Rectal smooth muscle tissue (tissue), 1 donor: ENCODE data around the gene UVSSA.
"Not testable (repeated sequence)": the region's sequence is repeated elsewhere in the genome, so short reads cannot be mapped to it uniquely, and the experiment has no call there.

ENCODE experiments used
- H3K27ac ChIP-seq: one replicate; pipeline ENCODE4 v1.7.0; 2013; ENCODE audit warnings: low read depth, low read length, inconsistent platforms
- H3K27me3 ChIP-seq: one replicate; pipeline ENCODE4 v1.7.0; 2013; ENCODE audit warnings: low read length; ENCODE audit not compliant: control insufficient read depth, insufficient read depth
- H3K36me3 ChIP-seq: one replicate; pipeline ENCODE4 v1.7.0; 2013; ENCODE audit warnings: low read length; ENCODE audit not compliant: control insufficient read depth, insufficient read depth
- H3K4me1 ChIP-seq: one replicate; pipeline ENCODE4 v1.7.0; 2013; ENCODE audit warnings: low read length; ENCODE audit not compliant: control insufficient read depth, insufficient read depth
- H3K4me3 ChIP-seq: one replicate; pipeline ENCODE4 v1.7.0; 2013; ENCODE audit warnings: low read length
- H3K9ac ChIP-seq: one replicate; pipeline ENCODE4 v1.7.0; 2013; ENCODE audit warnings: low read length

The UVSSA gene

DNA sequence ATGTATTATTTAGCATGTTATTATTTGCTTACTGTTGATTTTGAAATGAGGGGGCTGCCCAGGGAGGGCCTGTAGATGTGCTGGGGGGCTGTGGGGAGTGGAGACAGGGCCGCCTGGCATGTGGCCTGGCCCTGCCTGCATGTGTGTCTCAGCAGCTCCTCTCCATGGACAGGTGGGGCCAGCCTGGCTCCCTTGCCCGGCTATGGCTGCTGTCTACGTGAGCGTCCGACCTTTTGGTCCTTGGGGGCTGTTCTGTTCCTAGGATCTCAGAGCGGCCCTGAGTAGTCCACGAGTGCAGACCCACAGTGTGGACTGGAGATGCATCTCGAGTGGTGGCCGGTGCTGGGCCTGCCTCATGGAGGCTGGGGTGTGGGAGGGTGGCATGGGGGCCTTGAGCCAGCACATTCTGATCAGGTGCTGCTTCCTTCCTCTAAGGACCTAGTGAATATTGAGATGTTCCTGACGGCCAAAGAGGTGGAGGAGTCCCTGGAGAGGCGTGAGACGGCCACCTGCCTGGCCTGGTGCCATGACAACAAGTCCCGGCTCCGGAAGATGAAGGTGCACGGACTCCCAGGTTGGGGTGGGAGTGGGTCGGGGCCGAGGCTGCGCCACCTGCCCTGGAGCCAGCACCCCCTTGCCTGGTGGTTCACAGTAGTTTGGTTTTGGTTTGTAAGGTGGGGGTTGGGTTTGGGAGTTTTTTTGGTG lies 24.9 kb upstream of the UVSSA start:
- Histone ChIP-seq H3K36me3 (peaks cover 28% of the 10 kb centered on the region), H3K27me3 (no peaks in the 10 kb centered on the region), H3K9ac (no peak overlapping the region), H3K4me1 (no peaks in the 10 kb centered on the region), H3K27ac (no peak overlapping the region), H3K4me3 (no peak overlapping the region)

DNA sequence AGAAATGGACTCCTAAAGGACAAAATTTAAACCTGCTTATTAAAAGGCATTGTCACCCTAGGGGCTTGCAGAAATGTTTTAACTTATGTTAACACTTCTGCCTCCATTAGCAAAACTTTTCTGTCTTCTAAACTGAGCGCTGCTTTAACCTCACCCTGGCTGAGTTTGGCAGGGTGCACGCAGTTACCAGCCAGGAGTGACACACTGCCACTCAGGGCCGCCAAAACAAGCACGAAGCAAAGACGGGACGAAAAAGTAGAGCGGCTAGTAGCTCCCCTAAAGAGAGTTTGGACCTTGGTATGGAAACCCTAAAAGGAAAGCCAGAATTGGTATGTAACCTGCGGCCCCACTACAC lies 23.8 kb upstream of the UVSSA start:
- no peak overlapping the region for H3K9ac ChIP-seq
- H3K27ac ChIP-seq: no peak overlapping the region
- no peaks in the 10 kb centered on the region for H3K27me3 ChIP-seq
- no peaks in the 10 kb centered on the region for H3K4me1 ChIP-seq
- H3K4me3 ChIP-seq: no peak overlapping the region
- H3K36me3 ChIP-seq: peaks cover 22% of the 10 kb centered on the region

DNA sequence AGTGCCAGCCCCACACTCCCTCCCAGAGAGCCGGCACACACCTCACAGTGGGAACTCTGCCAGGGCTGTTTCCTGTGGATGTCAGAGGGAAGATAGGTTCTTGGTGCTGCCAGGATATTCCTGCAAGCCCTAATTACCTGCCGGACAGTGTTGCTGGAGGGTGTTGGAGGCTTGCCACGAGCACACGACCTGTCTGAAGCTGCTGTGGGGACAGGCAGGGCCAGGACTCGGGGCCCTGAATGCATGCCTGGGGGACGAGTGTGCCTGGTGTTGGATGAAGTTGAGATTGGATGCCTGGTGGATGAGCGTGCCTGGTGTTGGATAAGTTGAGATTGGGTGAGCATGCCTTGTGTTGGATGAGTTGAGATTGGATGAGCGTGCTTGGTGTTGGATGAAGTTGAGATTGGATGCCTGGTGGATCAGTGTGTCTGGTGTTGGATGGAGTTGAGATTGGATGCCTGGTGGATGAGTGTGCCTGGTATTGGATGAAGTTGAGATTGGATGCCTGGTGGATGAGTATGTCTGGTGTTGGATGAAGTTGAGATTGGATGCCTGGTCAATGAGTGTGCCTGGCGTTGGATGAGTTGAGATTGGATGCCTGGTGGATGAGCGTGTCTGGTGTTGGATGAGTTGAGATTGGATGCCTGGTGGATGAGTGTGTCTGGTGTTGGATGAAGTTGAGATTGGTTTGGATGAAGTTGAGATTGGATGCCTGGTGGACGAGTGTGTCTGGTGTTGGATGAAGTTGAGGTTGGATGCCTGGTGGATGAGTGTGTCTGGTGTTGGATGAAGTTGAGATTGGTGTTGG lies 23.2 kb upstream of the UVSSA start:
- no peaks in the 10 kb centered on the region for H3K4me1 ChIP-seq
- H3K4me3 ChIP-seq: no peak overlapping the region
- H3K36me3 ChIP-seq: peaks cover 18% of the 10 kb centered on the region
- H3K27me3 ChIP-seq: no peaks in the 10 kb centered on the region
- no peak overlapping the region for H3K27ac ChIP-seq
- no peak overlapping the region for H3K9ac ChIP-seq

DNA sequence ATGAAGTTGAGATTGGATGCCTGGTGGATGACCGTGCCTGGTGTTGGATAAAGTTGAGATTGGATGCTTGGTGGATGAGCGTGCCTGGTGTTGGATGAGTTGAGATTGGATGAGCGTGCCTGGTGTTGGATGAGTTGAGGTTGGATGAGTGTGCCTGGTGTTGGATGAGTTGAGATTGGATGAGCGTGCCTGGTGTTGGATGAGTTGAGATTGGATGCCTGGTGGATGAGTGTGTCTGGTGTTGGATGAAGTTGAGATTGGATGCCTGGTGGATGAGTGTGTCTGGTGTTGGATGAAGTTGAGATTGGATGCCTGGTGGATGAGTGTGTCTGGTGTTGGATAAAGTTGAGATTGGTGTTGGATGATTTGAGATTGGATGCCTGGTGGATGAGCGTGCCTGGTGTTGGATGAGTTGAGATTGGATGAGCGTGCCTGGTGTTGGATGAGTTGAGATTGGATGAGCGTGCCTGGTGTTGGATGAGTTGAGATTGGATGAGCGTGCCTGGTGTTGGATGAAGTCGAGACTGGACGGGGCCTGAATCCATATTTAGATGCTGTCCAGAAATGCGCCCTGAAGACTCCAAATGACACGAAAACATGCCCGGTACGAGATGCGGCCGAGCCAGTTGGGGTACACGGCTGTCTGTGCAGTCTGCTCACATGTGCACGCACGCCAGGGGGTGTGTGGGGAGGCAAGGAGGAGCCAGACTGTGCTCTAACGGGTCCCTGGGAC lies 22.4 kb upstream of the UVSSA start:
- H3K36me3 ChIP-seq: peaks cover 20% of the 10 kb centered on the region
- H3K27ac ChIP-seq, H3K27me3 ChIP-seq, H3K4me1 ChIP-seq, H3K4me3 ChIP-seq, H3K9ac ChIP-seq: not testable (repeated sequence)

DNA sequence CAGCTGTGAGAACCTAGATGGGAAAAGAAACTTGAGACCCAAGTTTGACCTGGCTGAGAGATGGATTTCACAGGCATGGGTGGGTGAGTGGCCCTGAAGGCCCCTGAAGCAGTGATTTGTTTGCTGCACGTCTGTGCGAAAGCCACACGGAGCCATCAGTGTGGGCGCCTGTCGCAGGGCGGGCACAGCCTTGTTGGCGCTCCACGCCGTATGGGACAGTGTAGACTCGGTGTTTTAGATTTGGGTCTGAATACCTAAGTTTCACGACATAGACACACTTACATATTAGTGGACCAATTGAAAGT lies 21.9 kb upstream of the UVSSA start:
- Histone ChIP-seq H3K27me3 (no peaks in the 10 kb centered on the region), H3K9ac (no peak overlapping the region), H3K4me1 (no peaks in the 10 kb centered on the region), H3K36me3 (peaks cover 20% of the 10 kb centered on the region), H3K27ac (no peak overlapping the region), H3K4me3 (no peak overlapping the region)

DNA sequence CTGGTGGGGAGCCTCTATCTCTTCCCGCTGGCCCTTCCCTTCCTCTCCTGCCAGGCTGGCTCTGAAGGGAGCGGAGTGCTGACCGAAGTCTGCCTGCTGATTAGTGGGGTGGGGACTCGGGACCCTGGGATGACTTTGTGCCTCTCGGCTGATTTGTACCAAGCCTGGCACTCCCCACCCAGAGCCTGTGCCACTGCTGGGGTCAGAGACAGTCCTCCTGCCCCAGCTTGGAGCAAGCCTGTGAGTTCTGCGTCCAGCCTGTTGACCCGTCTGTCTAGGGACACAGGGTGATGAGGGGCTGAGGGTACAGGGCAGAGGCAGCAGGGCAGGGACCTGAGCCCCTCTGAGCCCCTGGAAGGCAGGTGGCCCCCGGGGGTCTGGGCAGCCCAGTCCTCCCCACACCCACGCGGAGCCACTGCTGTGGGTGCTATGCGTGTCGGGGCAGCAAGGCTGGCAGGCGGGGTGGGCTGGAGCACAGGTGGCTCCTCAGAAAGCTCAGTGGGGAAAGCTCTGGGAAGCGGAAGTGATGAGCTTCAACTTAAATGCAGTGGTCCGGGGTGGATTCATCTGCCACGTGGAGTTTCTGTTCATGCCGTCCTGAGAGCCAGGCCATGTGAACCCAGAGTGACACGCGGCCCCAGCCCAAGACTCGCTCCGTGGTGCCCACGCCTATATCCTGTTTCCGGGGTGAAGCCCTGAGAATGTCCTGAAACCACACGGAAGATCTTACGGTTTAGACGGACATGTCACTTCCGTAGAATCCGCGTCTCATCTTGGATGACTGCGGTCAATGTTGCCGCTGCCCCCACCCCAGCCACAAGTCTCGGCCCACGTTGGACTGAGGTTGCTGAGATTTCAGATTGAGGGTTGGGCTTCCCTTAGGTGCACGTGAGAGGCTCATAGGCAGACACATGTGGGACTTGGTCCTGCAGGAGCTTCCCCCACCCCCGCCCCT lies 21.1 kb upstream of the UVSSA start:
- H3K36me3 ChIP-seq: peaks cover 20% of the 10 kb centered on the region
- H3K4me1 ChIP-seq: no peaks in the 10 kb centered on the region

DNA sequence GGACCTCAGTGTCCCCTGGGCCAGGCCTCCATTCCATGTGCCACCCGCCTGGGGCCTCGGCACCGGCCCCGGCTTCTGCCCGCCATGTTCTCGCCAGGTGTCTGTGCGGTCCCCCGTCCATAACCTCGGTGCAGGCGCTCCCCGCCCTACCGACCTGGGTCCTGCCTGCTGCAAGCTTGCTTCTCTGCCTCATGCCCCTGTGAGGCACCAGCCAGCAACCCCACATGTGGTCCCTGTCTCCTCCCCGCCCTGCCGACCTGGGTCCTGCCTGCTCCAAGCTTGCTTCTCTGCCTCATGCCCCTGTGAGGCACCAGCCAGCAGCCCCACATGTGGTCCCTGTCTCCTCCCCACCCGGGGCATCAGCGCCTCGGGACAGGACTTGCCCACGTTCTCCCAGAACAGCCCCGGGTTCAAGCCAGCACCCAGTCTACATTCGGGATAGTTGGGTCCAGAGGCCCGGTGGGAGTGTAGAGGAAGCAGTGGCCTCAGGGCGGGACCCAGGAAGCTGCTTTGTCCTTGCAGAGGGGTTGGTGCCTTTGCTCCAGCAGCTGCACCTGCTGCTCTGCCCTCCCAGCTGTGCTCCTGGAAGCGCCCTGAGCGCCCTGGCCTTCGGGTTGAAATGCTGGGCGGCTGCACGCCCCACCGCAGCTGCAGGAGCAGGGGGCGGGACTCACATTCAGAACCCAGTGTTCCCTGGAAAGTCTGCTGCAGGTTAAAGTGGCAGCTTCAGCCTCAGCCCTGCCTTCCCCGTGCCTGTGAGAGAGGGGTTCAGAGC lies 20.1 kb upstream of the UVSSA start:
- Histone ChIP-seq H3K27ac (no peak overlapping the region), H3K4me1 (no peaks in the 10 kb centered on the region), H3K4me3 (no peak overlapping the region), H3K9ac (no peak overlapping the region), H3K36me3 (peaks cover 25% of the 10 kb centered on the region), H3K27me3 (no peaks in the 10 kb centered on the region)

More for the DNA sequence above, 21.1 kb upstream of the UVSSA start:
- H3K27me3 ChIP-seq: no peaks in the 10 kb centered on the region
- no peak overlapping the region for H3K27ac ChIP-seq
- no peak overlapping the region for H3K9ac ChIP-seq
- no peak overlapping the region for H3K4me3 ChIP-seq

DNA sequence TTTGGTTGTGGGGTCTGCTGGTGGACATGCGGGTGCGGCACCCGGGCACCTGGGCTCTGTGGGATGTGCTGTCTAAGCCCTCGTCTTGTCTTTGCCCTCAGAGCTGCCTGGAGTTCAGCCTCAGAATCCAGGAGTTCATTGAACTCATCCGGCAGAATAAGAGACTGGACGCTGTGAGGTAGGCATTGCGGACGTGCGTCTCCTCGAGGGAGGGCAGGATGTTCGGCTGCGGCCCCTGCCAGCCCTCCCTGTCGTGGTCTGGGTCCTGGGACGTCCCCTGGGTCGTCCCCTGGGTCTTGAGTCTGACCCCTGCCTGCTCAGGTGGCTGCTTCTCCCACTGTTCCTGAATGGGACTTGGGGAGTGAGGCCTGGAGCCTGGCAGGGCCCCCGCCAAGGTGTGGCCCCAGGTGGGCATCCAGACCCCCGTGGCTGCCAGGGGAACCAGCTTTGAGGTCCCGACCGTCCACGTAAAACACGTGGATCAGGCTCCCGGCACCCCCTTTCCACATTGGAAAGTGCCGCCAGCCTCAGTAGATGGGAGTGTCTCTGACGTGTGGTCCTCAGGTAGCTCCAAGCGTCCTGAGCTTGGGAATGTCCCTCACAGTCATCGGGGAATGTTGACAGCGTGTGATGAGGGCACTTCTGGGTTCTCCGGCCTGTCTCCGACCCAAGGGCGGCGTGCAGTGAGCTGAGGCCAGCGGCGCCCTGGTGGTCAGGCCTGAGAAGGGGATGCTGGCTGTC lies 19.3 kb upstream of the UVSSA start:
- Histone ChIP-seq H3K4me3 (no peak overlapping the region), H3K4me1 (no peaks in the 10 kb centered on the region), H3K36me3 (peaks cover 26% of the 10 kb centered on the region), H3K9ac (no peak overlapping the region), H3K27ac (no peak overlapping the region), H3K27me3 (no peaks in the 10 kb centered on the region)

DNA sequence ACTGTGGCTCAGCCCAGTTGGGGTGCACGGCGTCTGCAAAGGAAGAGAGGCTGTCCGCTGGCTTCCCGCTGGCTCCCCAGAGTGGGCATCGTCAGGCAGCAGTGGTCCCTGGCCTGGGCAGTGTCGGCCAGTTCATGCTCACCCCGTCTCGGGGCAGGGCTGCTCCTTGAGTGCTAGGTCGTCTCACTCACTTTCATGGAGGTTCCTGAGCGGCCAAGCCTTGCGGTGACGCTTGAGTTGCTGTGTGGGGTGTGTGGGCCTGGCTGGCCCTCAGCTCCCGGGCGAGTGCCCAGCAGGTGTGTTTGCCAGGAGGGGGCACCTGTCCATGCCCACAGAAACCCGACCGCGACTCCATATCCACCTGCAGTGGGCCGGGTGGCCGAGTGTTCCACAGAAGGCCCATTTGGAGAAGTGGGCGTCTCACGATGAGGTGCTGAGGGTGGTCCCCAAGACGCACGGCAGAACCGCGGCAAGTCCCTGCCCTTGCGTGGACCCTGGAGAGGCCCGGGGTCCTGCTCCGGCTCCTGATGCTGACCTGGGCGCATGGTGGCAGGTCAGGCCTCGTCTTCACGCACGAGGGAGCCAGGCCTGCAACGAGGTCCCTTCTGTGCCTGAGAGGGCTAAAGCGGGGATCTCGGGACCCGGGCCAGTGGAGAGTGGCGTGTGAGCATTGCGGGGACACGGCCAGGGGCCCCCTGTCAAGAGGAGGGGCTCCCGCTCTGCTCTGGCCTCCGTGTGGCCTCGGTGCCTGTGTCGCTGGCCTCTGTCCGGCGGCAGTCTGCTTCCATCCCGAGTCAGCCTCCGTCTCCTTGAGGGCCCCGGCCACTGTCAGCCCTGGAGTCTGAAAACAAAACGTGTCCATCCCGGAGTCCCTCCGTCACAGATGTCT lies 18.5 kb upstream of the UVSSA start:
- no peak overlapping the region for H3K4me3 ChIP-seq
- H3K27ac ChIP-seq: no peak overlapping the region
- H3K27me3 ChIP-seq: no peaks in the 10 kb centered on the region
- no peaks in the 10 kb centered on the region for H3K4me1 ChIP-seq
- peaks cover 25% of the 10 kb centered on the region for H3K36me3 ChIP-seq
- no peak overlapping the region for H3K9ac ChIP-seq

DNA sequence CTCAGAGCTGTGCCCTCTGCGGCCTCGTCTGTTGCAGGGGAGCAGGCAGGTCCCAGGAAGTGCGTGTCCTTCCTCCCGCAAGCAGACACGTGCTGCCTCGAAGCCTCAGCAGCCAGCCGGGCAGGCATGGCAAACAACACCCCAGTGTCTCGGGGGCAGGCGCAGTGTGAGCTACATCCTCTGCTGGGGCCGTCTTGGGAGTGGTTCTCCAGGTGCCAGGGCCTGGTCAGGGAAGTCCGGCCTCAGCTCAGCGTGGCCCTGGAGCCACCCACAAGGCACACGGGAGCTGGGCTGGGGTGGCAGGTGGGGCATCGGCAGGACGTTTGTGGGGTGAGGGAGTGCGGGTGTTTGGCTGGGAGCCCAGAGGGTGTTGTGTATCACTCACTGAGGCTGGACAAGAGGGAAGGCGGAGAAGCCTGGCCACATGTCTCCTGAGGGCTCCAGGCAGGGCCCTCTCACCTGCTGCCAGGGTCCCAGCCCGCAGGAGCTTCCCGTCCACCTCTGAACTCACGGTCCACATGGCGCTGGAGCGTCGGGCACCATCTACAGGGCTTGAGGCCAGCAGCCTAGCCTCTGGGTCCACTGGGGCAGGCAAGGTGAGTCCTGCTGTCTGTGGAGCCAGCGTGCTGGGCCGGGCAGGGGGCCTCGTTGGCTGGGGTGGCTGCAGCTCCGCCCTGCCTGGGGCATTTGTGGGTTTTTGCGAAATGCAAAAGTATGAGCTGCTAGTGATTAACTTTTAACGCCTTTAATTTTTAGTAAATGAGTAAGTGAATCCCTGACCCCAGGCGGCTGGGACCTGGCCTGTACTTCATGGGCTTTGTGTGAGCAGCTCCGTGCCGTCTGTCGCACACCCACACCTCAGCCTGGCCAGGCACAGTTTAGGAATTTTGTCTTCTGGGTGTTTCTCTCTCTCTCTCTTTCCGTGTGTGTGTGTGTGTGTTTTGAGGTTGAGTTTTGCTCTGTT lies 17.3 kb upstream of the UVSSA start:
- H3K4me3 ChIP-seq: no peak overlapping the region
- H3K27me3 ChIP-seq: no peaks in the 10 kb centered on the region
- H3K9ac ChIP-seq: no peak overlapping the region
- peaks cover 24% of the 10 kb centered on the region for H3K36me3 ChIP-seq
- H3K27ac ChIP-seq: no peak overlapping the region
- no peaks in the 10 kb centered on the region for H3K4me1 ChIP-seq
